ENCODE data around the gene CELA2B.
"Not testable (repeated sequence)": the region's sequence is repeated elsewhere in the genome, so short reads cannot be mapped to it uniquely, and the experiment has no call there.

Gene CELA2B

GRCh38 chr1:15444468-15445389 is 31.2 kb upstream of the CELA2B start:
- DNase-seq (ENCODE audit: low read depth in 1 of 2, low spot score in 1 of 2), result no peak

- no peak for DNase-seq (ENCODE audit: low read depth in 1 of 2, low spot score in 1 of 2)
Observed at GRCh38 chr1:15445390-15446122, 30.3 kb upstream of the CELA2B start.

GRCh38 chr1:15446212-15446611 is 29.7 kb upstream of the CELA2B start:
- no peak for DNase-seq (ENCODE audit: low read depth in 1 of 2, low spot score in 1 of 2)

GRCh38 chr1:15448877-15449462 is 26.9 kb upstream of the CELA2B start:
- no peak for DNase-seq (ENCODE audit: low read depth in 1 of 2, low spot score in 1 of 2)

GRCh38 chr1:15449567-15449966 is 26.3 kb upstream of the CELA2B start:
- DNase-seq (ENCODE audit: low read depth in 1 of 2, low spot score in 1 of 2), result no peak

- no peak for DNase-seq (ENCODE audit: low read depth in 1 of 2, low spot score in 1 of 2)
Observed at GRCh38 chr1:15451014-15451722, 24.7 kb upstream of the CELA2B start.

- DNase-seq (ENCODE audit: low read depth in 1 of 2, low spot score in 1 of 2), result no peak
Observed at GRCh38 chr1:15452216-15452615, 23.7 kb upstream of the CELA2B start.

GRCh38 chr1:15452866-15453571 is 22.9 kb upstream of the CELA2B start:
- no peak for DNase-seq (ENCODE audit: low read depth in 1 of 2, low spot score in 1 of 2)

GRCh38 chr1:15453734-15454133 is 22.2 kb upstream of the CELA2B start:
- DNase-seq (ENCODE audit: low read depth in 1 of 2, low spot score in 1 of 2), result no peak

- DNase-seq (ENCODE audit: low read depth in 1 of 2, low spot score in 1 of 2), result no peak
Observed at GRCh38 chr1:15454256-15454655, 21.6 kb upstream of the CELA2B start.

GRCh38 chr1:15455522-15455921 is 20.4 kb upstream of the CELA2B start:
- DNase-seq (ENCODE audit: low read depth in 1 of 2, low spot score in 1 of 2), result no peak

- DNase-seq (ENCODE audit: low read depth in 1 of 2, low spot score in 1 of 2), result no peak
Observed at GRCh38 chr1:15456313-15456954, 19.5 kb upstream of the CELA2B start, which contains the start of gene CELA2A. CELA2A (plus strand) TSS chr1:15456732; CDS start chr1:15456754, 22 bp downstream.

GRCh38 chr1:15457585-15457984 is 18.3 kb upstream of the CELA2B start:
- no peak for DNase-seq (ENCODE audit: low read depth in 1 of 2, low spot score in 1 of 2)

- not testable (repeated sequence) for DNase-seq (ENCODE audit: low read depth in 1 of 2, low spot score in 1 of 2)
Observed at GRCh38 chr1:15458388-15458787, 17.5 kb upstream of the CELA2B start.

- no peak for DNase-seq (ENCODE audit: low read depth in 1 of 2, low spot score in 1 of 2)
Observed at GRCh38 chr1:15459771-15460707, 15.9 kb upstream of the CELA2B start.

- no peak for DNase-seq (ENCODE audit: low read depth in 1 of 2, low spot score in 1 of 2)
Observed at GRCh38 chr1:15460708-15461095, 15.2 kb upstream of the CELA2B start.

GRCh38 chr1:15463064-15463800 is 12.7 kb upstream of the CELA2B start:
- not testable (repeated sequence) for DNase-seq (ENCODE audit: low read depth in 1 of 2, low spot score in 1 of 2)

GRCh38 chr1:15463926-15464322 is 12.0 kb upstream of the CELA2B start:
- not testable (repeated sequence) for DNase-seq (ENCODE audit: low read depth in 1 of 2, low spot score in 1 of 2)

Measured in stimulated activated CD4-positive, alpha-beta T cell treated with anti-CD3 and anti-CD28 coated beads, Interleukin-15, amount 100 ng/mL, for 1 hour (primary cell).